HG03025 (cell line): Measurements from ENCODE around the gene PML.
"Not testable (repeated sequence)": the region's sequence is repeated elsewhere in the genome, so short reads cannot be mapped to it uniquely, and the experiment has no call there.

ENCODE experiments used
- ATAC-seq: cut with Tn5 transposase; IDR thresholded peaks from one replicate; pipeline ENCODE4 v1.9.1; 2021; ENCODE audit warnings: mild to moderate bottlenecking, moderate library complexity; ENCODE audit not compliant: unreplicated experiment, low FRiP score

The PML gene

DNA sequence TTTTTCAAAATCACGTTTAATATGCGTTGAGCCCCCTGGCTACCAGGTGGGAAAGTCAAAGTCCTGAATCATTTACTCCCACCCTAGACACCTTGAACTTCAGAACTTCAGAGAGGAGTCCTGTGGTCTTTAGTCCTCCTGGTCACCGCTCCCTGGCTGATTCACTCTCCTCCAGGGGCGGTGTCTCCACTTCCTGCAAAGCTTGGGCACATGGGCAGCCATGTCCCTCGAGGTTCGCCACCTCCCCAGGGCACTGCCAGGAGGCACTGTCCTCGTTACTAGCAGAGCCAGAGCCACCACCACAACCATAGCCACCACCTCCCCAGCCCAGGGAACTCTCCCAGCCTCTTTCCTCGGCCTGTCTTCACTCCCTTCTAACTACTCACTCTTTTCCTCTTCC lies 37.2 kb upstream of the PML start:
- ATAC-seq = no peak

DNA sequence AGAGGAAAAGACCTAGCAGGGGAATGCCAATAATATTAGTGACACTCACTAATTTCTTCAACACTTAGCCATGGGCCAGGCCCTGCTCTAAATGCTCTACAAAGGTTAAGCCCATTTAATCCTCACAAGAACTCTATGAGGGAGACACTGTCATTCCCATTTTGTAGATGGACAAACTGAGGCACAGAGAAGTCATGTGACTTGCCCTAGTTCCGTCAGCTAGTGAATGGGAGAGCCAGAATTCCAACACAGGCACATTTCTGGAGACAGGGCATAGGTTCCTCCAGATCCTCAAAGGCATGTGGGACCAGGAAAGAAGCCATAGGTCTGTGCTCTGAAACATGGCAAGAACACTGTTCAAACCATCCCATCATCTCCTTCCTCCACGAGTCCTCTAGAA lies 36.7 kb upstream of the PML start:
- no peak for ATAC-seq

DNA sequence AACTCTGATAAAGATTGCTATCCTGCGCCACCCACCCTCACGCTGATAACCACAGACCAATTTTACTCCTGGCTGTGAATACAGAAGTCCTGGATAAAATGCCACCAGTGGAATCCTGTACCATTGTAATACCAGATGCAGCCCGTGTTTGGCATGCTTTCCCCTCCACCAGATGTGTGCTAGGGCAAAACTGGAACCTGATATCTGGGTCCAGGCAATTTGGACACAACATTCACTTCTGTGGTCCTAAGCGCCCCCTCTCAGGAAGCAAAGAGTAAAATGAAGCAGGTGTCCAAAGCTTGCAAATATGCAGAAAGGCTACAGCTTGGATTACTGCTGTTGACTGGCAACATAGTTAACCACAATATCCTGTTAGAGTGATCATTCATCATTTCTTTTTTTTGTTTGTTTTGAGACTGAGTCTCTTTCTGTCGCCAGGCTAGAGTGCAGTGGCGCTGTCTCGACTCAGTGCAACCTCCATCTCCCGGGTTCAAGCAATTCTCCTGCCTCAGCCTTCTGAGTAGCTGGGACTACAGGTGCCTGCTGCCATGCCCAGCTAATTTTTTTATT lies 35.4 kb upstream of the PML start:
- ATAC-seq = no peak

DNA sequence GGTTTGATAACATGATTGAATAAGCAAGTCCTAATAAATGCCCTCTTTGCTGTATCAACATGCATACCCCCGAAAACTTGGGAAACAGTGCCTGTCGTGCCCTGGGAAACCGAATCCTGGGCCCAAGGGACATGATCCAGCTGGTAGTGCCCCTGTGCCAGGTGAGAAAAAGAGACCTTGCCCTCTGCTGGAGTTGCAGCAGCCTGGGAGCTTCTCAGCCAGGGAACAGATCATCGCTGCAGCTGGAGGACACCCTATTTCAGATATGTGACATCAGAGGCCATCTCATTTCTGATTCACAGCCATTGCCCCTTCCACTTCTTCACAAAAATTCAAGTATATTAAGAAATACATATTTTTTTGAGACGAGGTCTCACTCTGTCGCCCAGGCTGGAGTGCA lies 34.7 kb upstream of the PML start:
- ATAC-seq = no peak

DNA sequence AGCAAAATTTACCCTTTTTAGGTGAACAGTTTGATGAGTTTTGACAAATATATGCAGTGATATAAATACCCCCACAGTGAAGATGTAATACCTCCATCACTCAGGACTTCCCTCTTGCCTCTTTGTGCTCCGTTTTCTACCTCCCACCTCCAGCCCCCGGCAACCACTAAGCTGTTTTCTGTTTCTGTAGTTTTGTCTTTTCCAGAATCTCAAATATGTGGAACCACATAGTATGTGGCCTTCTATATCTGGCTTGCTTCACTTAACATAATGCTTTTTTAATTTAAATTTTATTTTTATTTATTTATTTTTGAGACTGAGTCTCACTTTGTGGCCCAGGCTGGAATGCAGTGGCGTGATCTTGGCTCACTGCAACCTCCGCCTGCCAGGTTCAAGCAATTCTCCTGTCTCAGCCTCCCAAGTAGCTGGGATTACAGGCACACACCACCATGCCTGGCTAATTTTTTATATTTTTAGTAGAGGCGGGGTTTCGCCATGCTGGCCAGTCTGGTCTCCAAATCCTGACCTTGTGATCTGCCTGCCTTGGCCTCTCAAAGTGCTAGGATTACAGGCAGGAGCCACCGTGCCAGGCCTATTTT lies 33.9 kb upstream of the PML start:
- not testable (repeated sequence) for ATAC-seq

DNA sequence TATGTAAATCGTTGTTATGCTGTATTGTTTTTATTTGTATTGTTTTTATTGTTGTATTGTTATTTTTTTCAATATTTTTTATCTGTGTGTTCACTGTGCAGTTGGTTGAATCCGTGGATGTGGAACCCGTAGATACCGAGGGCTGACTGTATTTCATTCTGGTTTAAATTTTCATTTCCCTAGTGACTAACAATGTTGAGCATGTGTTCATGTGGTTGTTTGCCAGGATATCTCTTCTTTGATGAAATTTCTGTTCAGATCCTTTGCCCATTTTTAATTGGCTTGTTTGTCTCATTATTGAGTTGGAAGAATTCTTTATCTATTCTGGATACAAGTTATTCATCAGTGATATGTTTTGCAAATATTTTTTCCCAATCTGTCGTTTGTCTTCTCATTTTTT lies 32.1 kb upstream of the PML start:
- ATAC-seq = no peak

DNA sequence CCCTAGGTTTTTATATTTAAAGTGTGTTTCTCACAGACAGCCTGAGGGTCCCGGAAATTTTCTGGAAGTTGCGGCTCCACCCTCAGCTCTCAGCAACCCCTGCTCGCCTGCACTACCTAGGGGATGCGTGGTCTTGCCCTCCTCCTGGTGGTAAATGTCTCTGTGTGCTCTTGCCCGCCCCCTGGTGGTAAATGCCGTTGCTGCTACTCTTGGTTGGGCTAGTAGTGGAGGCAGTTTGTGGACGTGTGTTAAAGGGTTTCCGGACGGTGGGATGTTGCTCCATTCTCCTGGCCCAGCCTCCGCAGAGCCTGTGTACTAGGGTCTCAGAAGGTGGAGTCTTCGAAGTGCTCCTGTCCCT lies 29.8 kb upstream of the PML start:
- no peak for ATAC-seq

DNA sequence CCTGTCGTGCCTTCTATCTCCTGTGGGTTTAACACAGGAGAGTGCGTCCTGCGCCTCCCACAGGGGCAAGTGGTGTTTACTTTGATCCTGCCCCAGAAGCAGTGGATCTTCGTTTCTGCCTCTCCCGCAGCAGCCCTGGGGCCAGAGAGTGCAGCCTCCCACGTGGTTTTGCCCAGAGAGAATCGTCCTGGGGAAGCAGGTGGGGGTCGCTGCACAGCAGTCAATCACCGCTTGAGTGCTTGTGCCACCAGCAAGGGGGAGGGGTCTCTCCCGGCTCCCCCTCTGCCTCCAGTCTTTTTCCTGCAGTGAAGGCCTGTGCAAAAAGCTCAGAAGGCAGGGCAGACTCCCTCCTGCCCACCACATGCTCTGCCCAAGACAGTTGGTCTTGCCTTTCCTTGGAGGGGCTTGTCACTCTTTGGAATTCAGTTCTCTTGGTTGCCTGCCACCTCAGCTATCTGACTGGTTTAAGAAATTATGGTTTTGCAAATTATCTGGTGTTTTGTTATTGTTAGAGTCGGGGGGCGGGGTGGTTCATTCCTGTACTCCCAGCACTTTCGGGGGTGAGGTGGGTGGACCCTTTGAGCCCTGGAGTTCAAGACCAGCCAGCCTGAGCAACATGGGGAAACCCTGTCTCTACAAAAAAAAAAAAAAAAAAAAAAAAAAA lies 29.3 kb upstream of the PML start:
- ATAC-seq = no peak

DNA sequence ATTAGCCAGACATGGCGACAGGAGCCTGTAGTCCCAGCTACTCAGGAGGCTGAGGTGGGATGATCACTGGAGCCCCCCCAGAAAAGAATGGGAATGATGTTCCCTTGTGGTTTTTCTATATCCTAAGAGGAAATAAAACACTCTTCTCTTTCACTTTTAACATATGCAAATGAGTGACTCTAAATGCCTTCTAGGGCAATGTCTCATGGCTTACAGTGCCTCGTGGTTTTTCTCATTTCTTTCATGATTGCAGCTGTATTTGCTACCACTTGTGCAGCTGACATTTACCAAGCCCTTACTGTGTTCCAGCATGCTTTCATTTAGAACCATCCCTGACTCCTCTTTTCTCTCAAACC lies 28.8 kb upstream of the PML start:
- ATAC-seq = no peak

DNA sequence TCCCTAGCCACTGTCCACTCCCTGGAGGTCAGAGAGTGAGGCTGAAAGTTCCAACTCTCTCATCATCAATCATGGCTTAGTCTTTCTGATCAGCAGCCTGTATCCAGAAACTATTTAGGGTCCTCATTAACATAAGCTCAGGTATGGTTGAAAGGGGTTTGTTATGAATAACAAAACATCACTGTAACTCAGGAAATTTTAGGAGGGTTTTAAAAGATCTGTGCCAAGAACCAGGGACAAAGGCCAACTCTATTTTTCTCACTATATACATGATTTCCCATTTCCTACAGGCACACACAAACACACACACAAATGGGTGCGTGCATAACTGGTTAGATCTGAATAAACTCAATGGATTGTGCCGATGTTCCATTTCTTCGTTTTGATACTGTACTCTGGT lies 26.1 kb upstream of the PML start:
- ATAC-seq = no peak

DNA sequence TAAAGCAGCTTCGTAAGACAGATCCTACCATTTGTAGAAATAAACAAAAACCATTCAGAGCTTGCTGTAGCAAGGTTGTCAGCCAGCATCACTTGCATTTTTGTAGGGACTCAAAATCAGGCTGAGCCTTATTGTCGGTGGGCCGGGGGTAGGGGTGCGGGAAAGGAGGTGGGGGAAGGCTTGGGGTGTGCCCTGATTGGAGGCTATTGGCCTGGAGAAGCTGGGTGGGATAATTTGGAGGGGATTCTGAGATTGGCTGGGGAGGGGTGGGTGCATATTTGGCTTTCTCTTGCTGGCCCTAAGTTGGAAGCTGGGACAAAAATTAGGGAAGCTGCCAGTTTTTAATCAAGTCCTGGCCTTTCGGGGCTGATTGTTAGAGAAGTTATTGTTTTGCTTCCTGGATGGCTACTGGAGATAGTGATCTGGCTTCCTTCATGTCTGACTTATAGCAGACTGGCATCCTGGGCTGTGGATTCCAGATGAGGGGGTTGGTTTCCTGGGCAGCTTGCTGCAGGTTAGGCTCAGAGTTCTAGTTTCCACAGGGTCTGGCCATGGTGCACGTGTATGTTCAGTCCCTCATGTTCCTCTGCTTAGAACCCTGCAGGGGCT lies 25.3 kb upstream of the PML start:
- no peak for ATAC-seq

DNA sequence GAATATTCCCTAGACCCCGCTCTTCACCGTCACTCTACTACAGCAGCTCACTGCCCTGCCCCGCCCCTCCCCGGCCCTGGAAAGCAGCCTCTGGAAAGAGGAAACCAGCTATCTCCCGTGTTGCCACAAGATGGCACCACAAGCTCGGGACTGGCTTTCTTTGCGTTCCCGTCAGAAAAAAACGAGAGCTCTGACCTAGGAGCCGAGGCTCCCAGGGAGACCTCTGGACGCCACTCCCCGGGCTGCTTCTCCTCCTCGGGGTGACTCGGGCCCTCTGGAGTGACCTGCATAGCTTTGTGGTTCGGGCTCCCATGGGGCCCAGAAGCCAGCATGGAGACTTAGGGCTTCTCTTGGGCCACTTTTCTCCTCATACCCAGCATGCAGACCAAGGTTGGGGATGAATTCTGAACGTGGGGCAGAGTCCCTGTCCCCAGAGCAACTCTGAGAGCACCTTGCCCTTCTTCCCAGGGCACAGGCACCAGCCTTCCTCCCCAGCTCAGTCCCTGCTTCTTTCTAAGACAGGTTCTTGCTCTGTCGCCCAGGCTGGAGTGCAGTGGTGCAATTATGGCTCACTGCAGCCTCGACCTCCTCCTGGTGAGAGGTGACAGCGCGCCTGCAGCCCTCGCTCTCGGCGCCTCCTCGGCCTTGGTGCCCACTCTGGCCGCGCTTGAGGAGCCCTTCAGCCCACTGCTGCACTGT lies 21.4 kb upstream of the PML start:
- ATAC-seq = no peak

DNA sequence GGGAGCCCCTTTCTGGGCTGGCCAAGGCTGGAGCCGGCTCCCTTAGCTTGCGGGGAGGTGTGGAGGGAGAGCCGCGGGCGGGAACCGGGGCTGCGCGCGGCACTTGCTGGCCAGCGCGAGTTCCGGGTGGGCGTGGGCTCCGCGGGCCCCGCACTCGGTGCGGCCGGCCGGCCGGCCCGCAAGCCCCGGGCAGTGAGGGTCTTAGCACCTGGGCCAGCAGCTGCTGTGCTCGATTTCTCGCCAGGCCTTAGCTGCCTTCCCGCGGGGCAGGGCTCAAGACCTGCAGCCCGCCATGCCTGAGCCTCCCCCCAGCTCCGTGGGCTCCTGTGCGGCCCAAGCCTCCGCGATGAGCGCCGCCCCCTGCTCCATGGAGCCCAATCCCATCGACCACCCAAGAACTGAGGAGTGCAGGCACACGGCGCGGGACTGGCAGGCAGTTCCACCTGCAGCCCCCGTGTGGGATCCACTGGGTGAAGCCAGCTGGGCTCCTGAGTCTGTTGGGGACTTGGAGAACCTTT lies 20.8 kb upstream of the PML start:
- ATAC-seq = not testable (repeated sequence)

DNA sequence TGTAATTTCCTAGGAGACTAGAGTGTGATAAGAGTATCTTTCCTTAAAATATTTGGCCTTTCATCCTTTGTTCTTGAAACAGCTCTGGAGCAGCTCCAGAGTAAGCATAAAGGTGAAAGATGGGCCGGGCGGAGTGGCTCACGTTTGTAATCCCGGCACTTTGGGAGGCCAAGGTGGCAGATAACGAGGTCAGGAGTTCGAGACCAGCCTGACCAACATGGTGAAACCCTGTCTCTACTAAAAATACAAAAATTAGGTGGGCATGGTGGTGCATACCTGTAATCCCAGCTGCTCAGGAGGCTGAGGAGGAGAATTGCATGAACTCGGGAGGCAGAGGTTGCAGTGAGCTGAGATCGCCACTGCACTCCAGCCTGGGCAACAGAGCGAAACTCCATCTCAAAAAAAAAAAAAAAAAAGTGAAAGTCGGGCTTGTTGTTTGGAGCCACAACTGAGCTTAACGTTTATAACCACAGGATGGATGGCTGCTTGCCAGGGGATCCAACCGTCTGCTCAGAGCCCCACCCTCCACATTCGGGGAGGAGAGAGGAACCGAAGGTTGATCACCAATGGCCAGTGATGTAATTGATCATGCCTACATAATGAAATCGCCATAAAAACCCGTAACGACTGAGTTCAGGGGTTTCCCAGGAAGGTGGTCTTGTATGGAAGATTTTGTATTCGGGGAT lies 18.9 kb upstream of the PML start:
- not testable (repeated sequence) for ATAC-seq

DNA sequence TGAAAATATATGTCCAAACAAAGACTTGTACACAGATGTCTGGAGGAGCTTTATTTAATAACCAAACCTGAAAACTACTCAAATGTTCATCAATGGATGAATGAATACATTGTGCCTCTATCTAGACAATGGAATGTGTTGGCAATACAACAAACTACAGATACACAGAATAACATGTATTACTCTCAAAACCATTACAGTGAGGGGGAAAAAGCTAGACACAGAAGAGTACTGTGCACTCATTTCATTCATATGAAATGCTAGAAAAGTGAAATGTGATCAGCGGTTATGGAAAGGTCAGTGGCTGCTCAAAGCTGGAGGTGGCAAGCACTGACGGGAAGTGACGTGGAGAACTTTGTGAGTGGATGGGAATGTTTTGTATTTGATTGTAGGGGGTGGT lies 15.6 kb upstream of the PML start:
- ATAC-seq = no peak

DNA sequence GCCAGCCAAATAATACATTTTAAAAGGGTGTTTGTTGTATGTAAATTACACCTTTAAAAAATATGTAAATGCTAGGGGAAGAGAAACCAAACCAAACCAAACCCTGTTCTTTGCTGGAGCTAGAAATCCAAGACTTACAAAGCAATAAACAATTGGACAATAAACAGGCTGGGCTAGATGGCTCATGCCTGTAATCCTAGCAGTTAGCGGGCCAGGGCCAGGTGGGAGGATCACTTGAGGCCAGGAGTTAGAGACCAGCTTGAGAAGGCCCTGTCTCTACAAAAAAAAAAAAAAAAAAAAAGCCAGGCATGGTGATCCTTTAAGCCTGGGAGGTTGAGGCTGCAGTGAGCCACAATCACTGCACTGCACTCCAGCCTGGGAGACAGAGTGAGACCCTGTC lies 14.9 kb upstream of the PML start:
- ATAC-seq = no peak

DNA sequence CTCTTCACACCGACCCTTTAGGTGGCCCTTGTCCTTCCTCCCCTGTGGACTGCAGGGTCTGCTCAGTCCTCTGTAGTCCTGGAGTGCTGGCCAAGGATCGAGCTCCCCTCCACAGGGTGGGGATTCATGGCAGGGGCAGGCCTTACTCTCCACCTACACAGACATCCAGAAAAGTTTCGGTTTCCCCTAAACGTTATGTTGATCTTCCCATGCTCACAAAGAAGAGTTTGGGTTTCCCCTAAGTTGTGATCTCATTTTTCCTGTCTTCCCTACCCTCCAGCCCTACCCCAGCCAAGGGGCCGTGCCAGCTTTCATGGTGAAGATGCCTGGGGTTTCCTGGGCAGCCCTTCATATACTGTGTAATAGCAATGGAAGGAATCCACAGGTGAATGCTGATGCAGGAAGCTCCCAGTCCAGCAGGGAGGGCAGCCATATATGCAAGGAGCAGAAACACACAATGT lies 12.7 kb upstream of the PML start:
- no peak for ATAC-seq

DNA sequence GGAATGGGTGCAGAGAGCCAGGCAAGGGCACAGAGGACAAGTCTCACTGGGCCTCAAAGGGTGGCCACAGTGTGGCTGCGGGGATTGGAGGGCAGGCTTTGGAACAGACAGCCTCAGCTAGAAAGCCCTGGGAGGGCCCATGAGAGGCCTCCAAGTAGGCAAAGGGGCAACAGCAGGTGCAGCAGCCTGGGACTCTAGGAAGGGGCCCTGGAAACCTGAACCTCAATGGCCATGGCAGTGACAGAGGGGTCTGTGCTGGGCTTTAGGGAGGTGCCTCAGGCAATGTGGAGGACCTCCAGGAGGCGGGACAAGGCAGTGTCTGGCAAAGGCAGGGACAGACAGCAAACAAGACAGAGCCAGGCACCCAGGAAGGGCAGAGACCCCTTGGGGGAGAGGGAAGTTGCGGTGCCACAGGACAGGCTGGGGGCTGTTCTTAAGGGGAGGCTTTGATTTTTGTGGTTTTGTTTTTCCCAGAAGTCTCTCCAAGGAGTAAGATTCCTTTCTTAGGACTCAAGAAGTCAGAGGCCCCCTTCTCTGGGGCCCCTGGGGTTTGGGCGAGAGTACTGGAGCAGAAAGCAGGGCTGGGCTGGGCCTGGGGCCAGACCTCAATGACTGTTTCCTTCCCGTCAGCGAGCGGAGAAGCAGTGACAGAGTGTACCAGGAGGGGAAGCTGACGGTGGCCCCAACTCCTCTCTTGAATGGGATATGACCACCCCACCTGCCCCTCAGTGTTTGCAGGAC lies 12.1 kb upstream of the PML start:
- ATAC-seq = no peak

DNA sequence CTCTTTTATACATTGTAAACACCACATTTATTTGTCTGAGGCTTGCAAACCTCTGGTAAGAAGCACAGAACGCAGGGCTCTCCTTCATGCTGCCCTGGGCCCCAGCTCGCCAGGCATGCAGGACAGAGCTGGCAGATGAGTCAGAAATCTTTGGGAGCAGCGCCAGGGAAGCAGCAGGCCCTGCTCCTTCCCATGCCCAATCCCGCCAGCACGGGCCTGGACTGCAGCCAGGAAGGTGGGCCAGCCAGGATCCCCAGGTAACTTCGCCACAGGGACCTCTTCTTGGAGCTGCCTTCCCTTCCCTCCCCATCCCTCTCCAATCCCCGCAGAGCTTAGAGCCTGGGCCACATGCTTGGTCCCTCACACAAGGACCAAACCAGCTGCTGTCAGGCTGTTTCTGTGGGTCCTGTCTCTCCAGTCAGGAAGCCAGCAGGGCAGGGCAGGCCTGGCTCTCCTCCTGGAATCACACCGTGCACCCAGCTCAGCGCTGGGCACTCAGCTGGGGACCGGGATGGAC lies 11.2 kb upstream of the PML start:
- no peak for ATAC-seq

DNA sequence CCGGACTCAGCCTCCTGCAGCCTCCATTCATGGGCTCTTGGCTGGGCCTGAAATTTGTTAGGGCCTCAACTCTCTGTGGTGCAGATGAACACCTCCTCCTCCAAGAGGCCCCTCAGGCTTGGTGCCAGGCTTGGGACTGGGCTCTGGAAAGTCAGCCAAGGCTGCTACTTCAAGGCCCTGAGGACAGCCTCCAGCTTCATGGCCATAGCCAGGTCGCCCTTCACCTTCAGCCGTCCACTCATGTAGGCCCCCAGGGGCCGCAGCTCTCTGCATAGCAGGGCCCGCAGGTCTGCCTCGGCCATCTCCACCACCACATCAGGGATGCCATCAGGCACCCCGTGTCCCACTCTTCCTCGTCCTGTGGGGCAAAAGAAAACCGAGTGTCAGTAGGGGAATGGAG lies 10.7 kb upstream of the PML start:
- no peak for ATAC-seq
